GM23338 (cell line): ENCODE measurements around the gene PDE1C. TPM values are rescaled to one million over a fixed set of nuclear protein-coding genes. Genes with fewer than 3 reads are reported as not detected.
A peak's percentile ranks its signal among the peaks of the same experiment; 100 is the strongest.
"Not testable (repeated sequence)": the region's sequence is repeated elsewhere in the genome, so short reads cannot be mapped to it uniquely, and the experiment has no call there.

Source experiments
- ATAC-seq: fragments of 200-7000 bp; cut with Tn5 transposase; 3 replicates; pipeline ENCODE4 v1.9.1; 2020
- DNase-seq: peaks from one replicate; pipeline ENCODE4 v3.0.0-alpha.2; 2015; ENCODE audit warnings: low spot score
- H2AFZ ChIP-seq: fragments of 200-600 bp; sonication (generic); 2 replicates; pipeline ENCODE4 v1.8.0; 2016; ENCODE audit warnings: antibody characterized with exemption, mild to moderate bottlenecking, moderate library complexity
- H3F3A ChIP-seq: fragments of 200-600 bp; sonication (generic); replicated peaks from 2 replicates; pipeline ENCODE4 v1.8.0; 2017; ENCODE audit warnings: antibody characterized with exemption, mixed run types, low read depth
- H3K27ac ChIP-seq: fragments of 200-600 bp; sonication (generic); 2 replicates; pipeline ENCODE4 v1.6.1; 2016; ENCODE audit warnings: low read depth
- H3K27me3 ChIP-seq: fragments of 200-600 bp; sonication (generic); 2 replicates; pipeline ENCODE4 v1.8.0; 2016; ENCODE audit warnings: mild to moderate bottlenecking, mixed run types, moderate library complexity; ENCODE audit not compliant: insufficient read depth
- H3K36me3 ChIP-seq: fragments of 200-600 bp; sonication (generic); 2 replicates; pipeline ENCODE4 v1.8.0; 2016; ENCODE audit warnings: mild to moderate bottlenecking; ENCODE audit not compliant: insufficient read depth
- H3K4me1 ChIP-seq: fragments of 200-600 bp; sonication (generic); 2 replicates; pipeline ENCODE4 v1.8.0; 2016; ENCODE audit warnings: mild to moderate bottlenecking, moderate library complexity; ENCODE audit not compliant: insufficient read depth
- H3K4me2 ChIP-seq: fragments of 200-600 bp; sonication (generic); 2 replicates; pipeline ENCODE4 v1.7.1; 2017; ENCODE audit warnings: mixed run types
- H3K4me3 ChIP-seq: fragments of 200-600 bp; sonication (generic); 2 replicates; pipeline ENCODE4 v1.6.1; 2016; ENCODE audit warnings: mixed run types
- H3K79me2 ChIP-seq: fragments of 200-600 bp; sonication (generic); replicated peaks from 2 replicates; pipeline ENCODE4 v1.8.0; 2017; ENCODE audit warnings: mild to moderate bottlenecking; ENCODE audit not compliant: insufficient read depth
- H3K9me2 ChIP-seq: fragments of 200-600 bp; sonication (generic); 2 replicates; pipeline ENCODE4 v1.8.0; 2017; ENCODE audit not compliant: insufficient read depth
- H4K20me1 ChIP-seq: fragments of 200-600 bp; sonication (generic); replicated peaks from 2 replicates; pipeline ENCODE4 v1.8.0; 2017; ENCODE audit warnings: mild to moderate bottlenecking; ENCODE audit not compliant: insufficient read depth
- H3K27ac Mint-ChIP-seq: 2 replicates; pipeline ENCODE4 v1.8.0; 2020; ENCODE audit warnings: inconsistent platforms, mild to moderate bottlenecking, moderate library complexity, mixed read lengths
- H3K27me3 Mint-ChIP-seq: 3 replicates; pipeline ENCODE4 v1.8.0; 2022; ENCODE audit warnings: low read depth, mild to moderate bottlenecking, moderate library complexity, mixed read lengths, inconsistent platforms; ENCODE audit not compliant: insufficient read depth, poor library complexity
- H3K36me3 Mint-ChIP-seq: 3 replicates; pipeline ENCODE4 v1.8.0; 2021; ENCODE audit warnings: low read depth, mild to moderate bottlenecking, inconsistent platforms, moderate library complexity, mixed read lengths
- H3K4me1 Mint-ChIP-seq: 3 replicates; pipeline ENCODE4 v1.8.0; 2020; ENCODE audit warnings: mild to moderate bottlenecking, inconsistent platforms, mixed read lengths
- H3K4me3 Mint-ChIP-seq: 3 replicates; pipeline ENCODE4 v1.8.0; 2021; ENCODE audit warnings: moderate library complexity, mild to moderate bottlenecking, inconsistent platforms, mixed read lengths
- H3K9me3 Mint-ChIP-seq: 3 replicates; pipeline ENCODE4 v1.8.0; 2020; ENCODE audit warnings: moderate library complexity, mild to moderate bottlenecking, inconsistent platforms, mixed read lengths
- CREB1 ChIP-seq: fragments of 250-450 bp; sonication (Bioruptor Pico); IDR thresholded peaks from 2 replicates; pipeline ENCODE4 v1.5.0; 2020; ENCODE audit warnings: low read depth, mild to moderate bottlenecking, moderate library complexity
- CTCF ChIP-seq, 2 experiments: fragments of 200-600 bp in 1 of 2; sonication (generic) in 1 of 2; conservative IDR thresholded peaks; 2 replicates each; pipeline versions ENCODE4 v1.5.1 to v1.6.1; 2016 to 2017; ENCODE audit warnings: antibody characterized with exemption in 2 of 2, low read depth in 2 of 2, mild to moderate bottlenecking in 2 of 2, moderate library complexity in 1 of 2
- EZH2 ChIP-seq: fragments of 200-600 bp; sonication (generic); IDR thresholded peaks from one replicate; pipeline ENCODE4 v1.8.0; 2017; ENCODE audit warnings: antibody characterized with exemption, mild to moderate bottlenecking, low read depth; ENCODE audit not compliant: unreplicated experiment
- EZH2phosphoT487 ChIP-seq: fragments of 200-600 bp; sonication (generic); IDR thresholded peaks from one replicate; pipeline ENCODE4 v1.8.1; 2018; ENCODE audit warnings: antibody characterized with exemption; ENCODE audit not compliant: unreplicated experiment
- JUNB ChIP-seq: IDR thresholded peaks from one replicate; pipeline ENCODE4 v1.6.1; 2016; ENCODE audit warnings: antibody characterized with exemption; ENCODE audit not compliant: unreplicated experiment
- NANOG ChIP-seq: IDR thresholded peaks from 2 replicates; pipeline ENCODE4 v1.6.1; 2016; ENCODE audit warnings: antibody characterized with exemption, borderline replicate concordance
- REST ChIP-seq: IDR thresholded peaks from one replicate; pipeline ENCODE4 v1.6.1; 2018; ENCODE audit warnings: antibody characterized with exemption; ENCODE audit not compliant: unreplicated experiment
- STAT1 ChIP-seq: IDR thresholded peaks from one replicate; pipeline ENCODE4 v1.6.1; 2016; ENCODE audit warnings: antibody characterized with exemption; ENCODE audit not compliant: unreplicated experiment
- ZNF114 ChIP-seq: fragments of 250-450 bp; sonication (Bioruptor Pico); IDR thresholded peaks from 2 replicates; pipeline ENCODE4 v1.5.0; 2020; ENCODE audit warnings: mild to moderate bottlenecking, moderate library complexity
- ZNF331 ChIP-seq: fragments of 250-450 bp; sonication (Bioruptor Pico); IDR thresholded peaks from 2 replicates; pipeline ENCODE4 v1.5.0; 2020; ENCODE audit warnings: low read depth, mild to moderate bottlenecking, moderate library complexity
- ZNF462 ChIP-seq: fragments of 250-450 bp; sonication (Bioruptor Pico); IDR thresholded peaks from 2 replicates; pipeline ENCODE4 v1.5.0; 2020; ENCODE audit warnings: mild to moderate bottlenecking, moderate library complexity
- polyA plus RNA-seq: library from polyadenylated mRNA; unstranded; fragments of >200 nt; fragmentation: Nextera tagmentation; extraction: Ambion mirVana; gene quantifications from 2 replicates; pipeline ENCODE4 v1.2.1, GENCODE V29; 2016
- total RNA-seq: library from RNA; depleted of rRNA; stranded (reverse); fragments of >200 nt; shearing (Covaris generic); gene quantifications from 2 replicates; pipeline ENCODE4 v1.2.3, GENCODE V29; 2014

PDE1C gene
- total and polyA plus RNA-seq, 2 experiments from 2014 or later = 0.28 TPM; not detected in 1

- not testable (repeated sequence) for H3K9me3 Mint-ChIP-seq, H3K4me3 ChIP-seq, H3K4me2 ChIP-seq, H3K4me3 Mint-ChIP-seq, H3K27me3 ChIP-seq, ATAC-seq, H3K36me3 ChIP-seq, H3F3A ChIP-seq, H3K36me3 Mint-ChIP-seq, H3K27me3 Mint-ChIP-seq, H3K4me1 Mint-ChIP-seq, H3K9me2 ChIP-seq, DNase-seq, H3K27ac Mint-ChIP-seq, H4K20me1 ChIP-seq, H3K79me2 ChIP-seq, H2AFZ ChIP-seq, H3K27ac ChIP-seq, H3K4me1 ChIP-seq
These were observed 236.6 kb downstream of the PDE1C start for GRCh38 chr7:31833625-31834024.

GRCh38 chr7:31828520-31828919, 241.7 kb downstream of the PDE1C start:
- H3K27ac Mint-ChIP-seq = no peak overlapping the region
- H3K27me3 ChIP-seq = no peaks in the 10 kb centered on the region
- H3K4me1 Mint-ChIP-seq = peaks cover 11% of the 10 kb centered on the region
- no peak overlapping the region for H3K4me2 ChIP-seq
- H3K9me2 ChIP-seq = peaks cover 3% of the 10 kb centered on the region; the same call in 1 of the 2 replicates
- no peak overlapping the region for H2AFZ ChIP-seq
- H3K27ac ChIP-seq = no peak overlapping the region
- H3K4me3 ChIP-seq = no peak overlapping the region
- H3K4me3 Mint-ChIP-seq = no peak overlapping the region
- H4K20me1 ChIP-seq = no peaks in the 10 kb centered on the region
- H3K36me3 Mint-ChIP-seq = no peaks in the 10 kb centered on the region
- no peak for DNase-seq
- H3F3A ChIP-seq = no peaks in the 10 kb centered on the region
- H3K4me1 ChIP-seq = peaks cover 9% of the 10 kb centered on the region
- H3K79me2 ChIP-seq = no peaks in the 10 kb centered on the region
- H3K27me3 Mint-ChIP-seq = no peaks in the 10 kb centered on the region
- ATAC-seq = 0 out of 3 replicates have a peak, but pooled peaks have one; percentile 31
- no peaks in the 10 kb centered on the region for H3K9me3 Mint-ChIP-seq
- H3K36me3 ChIP-seq = no peaks in the 10 kb centered on the region
- no peak for TF ChIP-seq REST
- TF ChIP-seq ZNF331 (CRISPR knock-in tag) = no peak
- no peak for TF ChIP-seq ZNF114 (CRISPR knock-in tag)
- no peak for TF ChIP-seq CTCF (conservative IDR thresholded peaks at IDR 0.05; ENCODE audit: low read depth in 2 of 2)
- TF ChIP-seq JUNB = no peak
- no peak for TF ChIP-seq NANOG
- TF ChIP-seq ZNF462 (CRISPR knock-in tag) = no peak
- TF ChIP-seq EZH2phosphoT487 = no peak
- TF ChIP-seq STAT1 = no peak
- TF ChIP-seq EZH2 = no peak
- no peak for TF ChIP-seq CREB1 (CRISPR knock-in tag)
